NCI-H748 (cell line): Measurements from ENCODE around the gene TBC1D3L.
"Not testable (repeated sequence)": the region's sequence is repeated elsewhere in the genome, so short reads cannot be mapped to it uniquely, and the experiment has no call there.

Source experiments
- DNase-seq: peaks from one replicate; lab custom pipeline; 2025; ENCODE audit not compliant: unreplicated experiment; lab: John Stamatoyannopoulos, UW

Gene TBC1D3L

DNA sequence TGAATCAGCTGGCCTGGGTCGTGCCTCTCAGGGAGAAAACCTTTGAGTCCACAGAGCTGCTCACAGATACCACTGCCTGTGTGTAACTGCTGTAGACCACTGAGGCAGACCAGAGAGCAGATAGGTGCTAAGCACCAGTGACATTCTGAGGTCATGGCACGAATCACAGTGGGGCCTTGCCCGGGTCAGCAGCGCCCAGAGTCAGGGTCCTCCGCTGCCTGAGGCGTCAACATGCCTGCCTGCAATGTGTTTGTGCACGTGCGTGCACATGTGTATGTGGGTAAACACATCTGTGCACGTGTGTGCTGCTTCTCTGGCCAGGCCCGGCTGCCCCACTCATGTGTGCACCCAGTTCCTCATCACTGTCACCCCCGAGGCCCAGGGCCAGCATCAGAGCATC is at the start of gene TBC1D3L:
TBC1D3L (minus strand) TSS at position 101 of the 400 bp plus-strand sequence. CDS start 1,540 bp downstream, outside the sequence.
- not testable (repeated sequence) for DNase-seq

DNA sequence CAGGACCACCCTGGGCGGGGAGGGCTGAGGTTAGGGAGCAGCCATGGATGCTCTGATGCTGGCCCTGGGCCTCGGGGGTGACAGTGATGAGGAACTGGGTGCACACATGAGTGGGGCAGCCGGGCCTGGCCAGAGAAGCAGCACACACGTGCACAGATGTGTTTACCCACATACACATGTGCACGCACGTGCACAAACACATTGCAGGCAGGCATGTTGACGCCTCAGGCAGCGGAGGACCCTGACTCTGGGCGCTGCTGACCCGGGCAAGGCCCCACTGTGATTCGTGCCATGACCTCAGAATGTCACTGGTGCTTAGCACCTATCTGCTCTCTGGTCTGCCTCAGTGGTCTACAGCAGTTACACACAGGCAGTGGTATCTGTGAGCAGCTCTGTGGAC is 14.8 kb upstream of the TBC1D3L start, which contains the start of gene TBC1D3D:
TBC1D3D (plus strand) TSS at position 301 of the 400 bp plus-strand sequence. CDS start 1,585 bp downstream, outside the sequence.
- DNase-seq, result not testable (repeated sequence)
